Suprapubic skin (tissue), 4 donors: ENCODE measurements around the gene VWA3B. TPM values are rescaled to one million over a fixed set of nuclear protein-coding genes. Genes with fewer than 3 reads are reported as not detected.
"Not testable (repeated sequence)": the region's sequence is repeated elsewhere in the genome, so short reads cannot be mapped to it uniquely, and the experiment has no call there.

Experiments
- DNase-seq, 2 donors: peaks; one replicate each; pipeline ENCODE4 v3.0.0-alpha.2; 2019; ENCODE audit warnings: low spot score in 2 of 2
- H3K27ac ChIP-seq: fragments of 200-600 bp; sonication (generic); one replicate; pipeline ENCODE4 v1.5.1; 2019
- H3K27me3 ChIP-seq: fragments of 200-600 bp; sonication (generic); one replicate; pipeline ENCODE4 v1.5.1; 2019
- H3K36me3 ChIP-seq: fragments of 200-600 bp; sonication (generic); one replicate; pipeline ENCODE4 v1.5.1; 2019
- H3K4me1 ChIP-seq: fragments of 200-600 bp; sonication (generic); one replicate; pipeline ENCODE4 v1.5.1; 2019
- H3K4me3 ChIP-seq: fragments of 200-600 bp; sonication (generic); one replicate; pipeline ENCODE4 v1.5.1; 2019; ENCODE audit warnings: mild to moderate bottlenecking
- H3K9me3 ChIP-seq: fragments of 200-600 bp; sonication (generic); one replicate; pipeline ENCODE4 v1.5.1; 2019
- EP300 ChIP-seq: sonication (generic); formaldehyde crosslinking; IDR thresholded peaks from one replicate; pipeline ENCODE4 v1.6.1; 2017; ENCODE audit warnings: antibody characterized with exemption
- POLR2A ChIP-seq, 2 donors: fragments of 450-650 bp; IDR thresholded peaks; one replicate each; pipeline ENCODE4 v1.6.1; 2017; ENCODE audit warnings: antibody characterized with exemption in 2 of 2, mild to moderate bottlenecking in 2 of 2, moderate library complexity in 2 of 2
- POLR2AphosphoS5 ChIP-seq, 3 donors: sonication (generic); formaldehyde crosslinking; IDR thresholded peaks; one replicate each; pipeline ENCODE4 v1.6.1; 2017; ENCODE audit warnings: antibody characterized with exemption in 3 of 3
- WGBS: methylation state at CpG from one replicate; pipeline ENCODE4 v1.1.5; 2018; 5-methylcytosine and 5-hydroxymethylcytosine counted together
- total RNA-seq, 4 donors: library from RNA; depleted of rRNA; stranded (reverse); fragments of >200 nt; gene quantifications; one replicate each; pipeline ENCODE4 v1.1.0, GENCODE V29; 2016
- TF ChIP-seq, protein P1 (sequence below), 2 donors: fragments of 200-600 bp in 1 of 2; fragments of 450-650 bp in 1 of 2; sonication (generic) in 1 of 2; IDR thresholded peaks; one replicate each; pipeline ENCODE4 v1.5.1; 2016 to 2019; ENCODE audit warnings: antibody characterized with exemption in 2 of 2, mild to moderate bottlenecking in 1 of 2, moderate library complexity in 1 of 2

Gene VWA3B
- total RNA-seq, 4 donors from 2014 or later: not detected

DNA sequence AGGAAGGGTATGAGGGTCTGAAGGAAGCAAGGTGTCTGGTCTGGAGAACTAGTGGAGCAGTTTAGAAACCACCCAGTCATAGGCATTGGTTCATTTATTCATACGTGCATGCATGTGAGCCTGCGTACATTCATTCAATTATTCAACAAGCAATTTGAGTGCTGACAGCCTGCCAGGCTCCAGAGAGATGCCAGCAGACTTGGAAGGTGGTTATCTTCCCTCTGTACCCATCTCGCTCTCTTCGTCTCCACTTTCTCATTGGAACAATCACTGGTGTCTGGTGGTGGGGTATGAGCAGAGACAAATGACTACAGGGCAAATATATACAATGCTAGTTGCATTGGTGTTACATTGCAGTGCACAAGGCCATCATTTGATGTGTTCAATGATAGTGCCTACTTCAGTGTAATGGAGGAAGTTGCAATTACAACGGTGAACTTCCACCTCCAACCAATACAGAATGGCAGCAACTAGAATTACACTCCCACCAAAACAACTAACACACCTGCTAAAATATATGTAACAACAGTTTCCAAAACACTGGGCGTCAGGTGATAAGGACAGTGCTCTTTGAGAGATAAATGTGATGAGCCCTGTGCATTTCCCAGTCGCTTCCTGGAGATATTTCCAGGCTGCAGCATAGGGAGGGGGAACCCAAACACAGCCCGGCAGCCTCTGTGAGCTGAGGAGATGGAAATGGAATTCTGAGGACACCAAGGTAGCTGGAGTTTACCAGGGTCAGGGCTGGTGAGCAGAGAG lies 226.7 kb downstream of the VWA3B start:
- H3K4me3 ChIP-seq: no peak overlapping the region
- no peaks in the 10 kb centered on the region for H3K36me3 ChIP-seq
- H3K27me3 ChIP-seq: peaks cover 16% of the 10 kb centered on the region
- H3K27ac ChIP-seq: no peak overlapping the region
- DNase-seq: no peak
- TF ChIP-seq POLR2A (IDR thresholded peaks at IDR 0.05) (no peak), POLR2AphosphoS5 (IDR thresholded peaks at IDR 0.05) (no peak)
- H3K4me1 ChIP-seq: no peaks in the 10 kb centered on the region
- 86% methylated on average over 8 of the region's 8 CpGs for WGBS
- no peaks in the 10 kb centered on the region for H3K9me3 ChIP-seq

DNA sequence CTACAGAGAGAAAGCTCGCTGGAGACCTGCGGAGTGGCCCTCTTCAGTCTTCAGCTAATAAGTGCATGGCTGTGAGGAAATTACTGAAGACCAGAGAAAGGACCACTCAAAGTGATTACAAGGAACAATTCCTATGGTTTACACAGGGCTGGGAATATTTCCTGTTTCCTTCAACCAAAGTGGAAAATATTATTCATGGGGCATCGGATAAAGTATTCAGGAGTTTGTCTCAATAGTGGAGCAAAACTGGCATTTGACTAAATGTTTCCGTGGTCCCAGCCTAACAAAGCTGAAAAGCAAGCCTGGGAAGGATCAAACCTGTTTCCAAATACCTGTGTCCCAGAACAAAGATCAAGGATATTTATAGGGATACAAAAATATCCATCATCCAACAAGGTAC lies 227.3 kb downstream of the VWA3B start:
- TF ChIP-seq POLR2A (IDR thresholded peaks at IDR 0.05) (no peak), EP300 (no peak), POLR2AphosphoS5 (IDR thresholded peaks at IDR 0.05) (no peak)
- TF ChIP-seq, protein P1, sequence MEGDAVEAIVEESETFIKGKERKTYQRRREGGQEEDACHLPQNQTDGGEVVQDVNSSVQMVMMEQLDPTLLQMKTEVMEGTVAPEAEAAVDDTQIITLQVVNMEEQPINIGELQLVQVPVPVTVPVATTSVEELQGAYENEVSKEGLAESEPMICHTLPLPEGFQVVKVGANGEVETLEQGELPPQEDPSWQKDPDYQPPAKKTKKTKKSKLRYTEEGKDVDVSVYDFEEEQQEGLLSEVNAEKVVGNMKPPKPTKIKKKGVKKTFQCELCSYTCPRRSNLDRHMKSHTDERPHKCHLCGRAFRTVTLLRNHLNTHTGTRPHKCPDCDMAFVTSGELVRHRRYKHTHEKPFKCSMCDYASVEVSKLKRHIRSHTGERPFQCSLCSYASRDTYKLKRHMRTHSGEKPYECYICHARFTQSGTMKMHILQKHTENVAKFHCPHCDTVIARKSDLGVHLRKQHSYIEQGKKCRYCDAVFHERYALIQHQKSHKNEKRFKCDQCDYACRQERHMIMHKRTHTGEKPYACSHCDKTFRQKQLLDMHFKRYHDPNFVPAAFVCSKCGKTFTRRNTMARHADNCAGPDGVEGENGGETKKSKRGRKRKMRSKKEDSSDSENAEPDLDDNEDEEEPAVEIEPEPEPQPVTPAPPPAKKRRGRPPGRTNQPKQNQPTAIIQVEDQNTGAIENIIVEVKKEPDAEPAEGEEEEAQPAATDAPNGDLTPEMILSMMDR (IDR thresholded peaks at IDR 0.05): no peak
- no peak overlapping the region for H3K27ac ChIP-seq
- H3K4me3 ChIP-seq: no peak overlapping the region
- no peak for DNase-seq
- no peaks in the 10 kb centered on the region for H3K4me1 ChIP-seq
- H3K36me3 ChIP-seq: no peaks in the 10 kb centered on the region
- H3K9me3 ChIP-seq: no peaks in the 10 kb centered on the region
- H3K27me3 ChIP-seq: peaks cover 15% of the 10 kb centered on the region
- 87% methylated on average over 4 of the region's 4 CpGs for WGBS

DNA sequence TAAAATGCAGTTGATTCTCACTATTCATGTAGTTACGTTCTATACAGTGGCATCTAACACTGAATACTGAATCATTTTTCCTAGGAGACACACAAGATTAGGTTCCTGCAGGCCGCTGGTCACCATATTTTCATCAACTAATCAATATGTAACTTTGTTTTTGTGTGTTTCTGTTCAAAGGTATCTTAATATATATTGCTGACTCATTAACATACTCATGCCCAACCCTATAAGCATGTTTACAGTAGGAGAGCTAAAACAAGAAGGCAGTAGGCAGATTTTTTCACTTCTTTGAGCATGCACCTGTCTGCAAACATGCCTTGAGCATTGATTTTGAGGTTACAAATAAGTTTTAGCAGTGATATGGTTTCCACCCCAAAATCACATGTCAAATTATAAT lies 229.0 kb downstream of the VWA3B start:
- no peak for DNase-seq
- no peaks in the 10 kb centered on the region for H3K36me3 ChIP-seq
- peaks cover 13% of the 10 kb centered on the region for H3K27me3 ChIP-seq
- no peak overlapping the region for H3K27ac ChIP-seq
- no peak for TF ChIP-seq POLR2A (IDR thresholded peaks at IDR 0.05)
- no peak for TF ChIP-seq POLR2AphosphoS5 (IDR thresholded peaks at IDR 0.05)
- no peak for TF ChIP-seq EP300
- WGBS: 91% methylated on average over 2 of the region's 2 CpGs
- H3K9me3 ChIP-seq: no peaks in the 10 kb centered on the region
- H3K4me3 ChIP-seq: no peak overlapping the region
- no peaks in the 10 kb centered on the region for H3K4me1 ChIP-seq

DNA sequence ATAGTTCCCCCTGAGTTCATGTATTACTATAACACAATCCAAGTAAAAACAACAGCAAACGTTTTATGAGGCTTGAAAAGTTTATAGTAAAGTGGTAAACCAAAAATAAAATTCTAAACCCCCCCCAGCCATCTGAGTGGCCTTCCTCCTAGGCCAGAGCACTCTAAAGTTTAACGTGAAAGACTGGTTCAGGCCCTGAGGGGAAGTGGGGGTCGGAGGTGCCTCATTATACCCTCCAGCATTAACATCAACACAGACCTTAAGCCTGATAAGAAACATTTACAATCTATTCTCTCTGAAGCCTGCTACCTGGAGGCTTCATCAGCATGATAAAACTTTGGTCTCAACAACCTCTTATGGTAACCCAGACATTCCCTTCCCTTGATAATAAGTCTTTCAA lies 230.2 kb downstream of the VWA3B start:
- TF ChIP-seq, protein P1 (IDR thresholded peaks at IDR 0.05): no peak
- no peak for TF ChIP-seq EP300
- no peak for TF ChIP-seq POLR2A (IDR thresholded peaks at IDR 0.05)
- no peak for TF ChIP-seq POLR2AphosphoS5 (IDR thresholded peaks at IDR 0.05)
- no peak for DNase-seq
- no peaks in the 10 kb centered on the region for H3K4me1 ChIP-seq
- no peak overlapping the region for H3K4me3 ChIP-seq
- no peaks in the 10 kb centered on the region for H3K9me3 ChIP-seq
- peaks cover under 1% of the 10 kb centered on the region for H3K27me3 ChIP-seq
- H3K36me3 ChIP-seq: no peaks in the 10 kb centered on the region
- no peak overlapping the region for H3K27ac ChIP-seq
- 32% methylated on average over 3 of the region's 3 CpGs for WGBS

DNA sequence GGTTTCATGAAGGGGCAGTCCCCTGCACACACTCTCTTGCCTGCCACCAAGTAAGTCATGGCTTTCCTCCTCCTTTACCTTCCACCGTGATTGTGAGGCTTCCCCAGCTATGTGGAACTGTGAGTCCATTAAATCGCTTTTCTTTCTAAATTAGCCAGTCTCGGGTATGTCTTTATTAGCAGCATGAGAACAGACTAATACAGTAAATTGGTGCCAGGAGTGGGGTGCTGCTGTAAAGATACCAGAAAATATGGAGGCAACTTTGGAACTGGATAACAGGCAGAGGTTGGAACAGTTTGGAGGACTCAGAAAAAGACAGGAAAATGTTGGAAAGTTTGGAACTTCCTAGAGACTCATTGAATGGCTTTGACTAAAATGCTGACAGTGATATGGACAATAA lies 233.2 kb downstream of the VWA3B start:
- not testable (repeated sequence) for H3K27me3 ChIP-seq, H3K9me3 ChIP-seq, H3K27ac ChIP-seq, H3K4me1 ChIP-seq, DNase-seq, H3K36me3 ChIP-seq, H3K4me3 ChIP-seq
- WGBS: 95% methylated on average over 3 of the region's 3 CpGs

DNA sequence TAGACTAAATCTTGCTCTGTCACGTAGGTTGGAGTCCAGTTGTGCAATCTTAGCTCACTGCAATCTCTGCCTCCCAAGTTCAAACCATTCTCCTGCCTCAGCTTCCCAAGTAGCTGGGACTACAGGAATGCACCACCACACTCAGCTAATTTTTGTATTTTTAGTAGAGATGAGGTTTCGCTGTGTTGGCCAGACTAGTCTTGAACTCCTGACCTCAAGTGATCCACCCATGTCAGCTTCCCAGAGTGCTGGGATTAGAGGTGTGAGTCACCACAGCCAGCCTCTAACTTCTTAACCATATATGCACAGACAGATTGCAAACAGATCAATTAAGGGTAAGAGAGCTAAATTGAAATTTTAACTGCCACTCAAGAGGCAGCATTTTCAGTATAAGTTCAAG lies 237.2 kb downstream of the VWA3B start:
- H3K9me3 ChIP-seq: no peaks in the 10 kb centered on the region
- no peak overlapping the region for H3K4me3 ChIP-seq
- WGBS: 81% methylated on average over 2 of the region's 2 CpGs
- no peak overlapping the region for H3K27ac ChIP-seq
- no peaks in the 10 kb centered on the region for H3K4me1 ChIP-seq
- H3K27me3 ChIP-seq: no peaks in the 10 kb centered on the region
- TF ChIP-seq POLR2AphosphoS5 (IDR thresholded peaks at IDR 0.05): no peak
- no peak for TF ChIP-seq POLR2A (IDR thresholded peaks at IDR 0.05)
- no peak for TF ChIP-seq EP300
- TF ChIP-seq, protein P1 (IDR thresholded peaks at IDR 0.05): no peak
- no peaks in the 10 kb centered on the region for H3K36me3 ChIP-seq
- DNase-seq: no peak

DNA sequence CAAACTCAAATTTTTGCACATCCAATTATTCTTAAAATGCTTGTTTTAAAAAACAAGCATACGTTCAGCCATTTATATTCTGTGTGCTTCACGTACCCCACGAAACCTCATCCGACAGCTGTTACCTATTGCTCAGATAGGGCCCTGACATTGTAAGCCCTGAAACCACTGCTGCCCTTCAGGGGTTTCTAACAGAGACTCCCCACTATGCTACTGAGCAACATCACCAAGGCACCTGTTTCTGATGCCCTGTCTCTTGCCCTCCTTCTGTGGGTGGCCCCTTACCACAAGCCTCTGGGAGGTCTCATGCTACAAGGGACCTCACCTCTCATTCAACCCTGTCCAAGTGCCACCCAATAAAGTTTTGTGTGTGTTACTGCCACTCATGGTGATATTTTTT lies 240.8 kb downstream of the VWA3B start:
- TF ChIP-seq POLR2AphosphoS5 (IDR thresholded peaks at IDR 0.05) (no peak), POLR2A (IDR thresholded peaks at IDR 0.05) (no peak), EP300 (no peak)
- TF ChIP-seq, protein P1 (IDR thresholded peaks at IDR 0.05): no peak
- H3K4me1 ChIP-seq: no peaks in the 10 kb centered on the region
- H3K27me3 ChIP-seq: no peaks in the 10 kb centered on the region
- no peaks in the 10 kb centered on the region for H3K36me3 ChIP-seq
- no peak overlapping the region for H3K27ac ChIP-seq
- DNase-seq: no peak
- no peak overlapping the region for H3K4me3 ChIP-seq
- no peaks in the 10 kb centered on the region for H3K9me3 ChIP-seq
- WGBS: 97% methylated on average over 4 of the region's 4 CpGs
